HEK293T (cell line): ENCODE data around the gene LTBP1.
A peak's percentile ranks its signal among the peaks of the same experiment; 100 is the strongest.

Source experiments
- BHLHE40 ChIP-seq: fragments of 450-650 bp; IDR thresholded peaks from 2 replicates; pipeline ENCODE4 v1.6.1; 2016; ENCODE audit warnings: mild to moderate bottlenecking, moderate library complexity, borderline replicate concordance
- CTBP1 ChIP-seq: fragments of 450-650 bp; IDR thresholded peaks from 2 replicates; pipeline ENCODE4 v1.6.1; 2016; ENCODE audit warnings: borderline replicate concordance
- ELF4 ChIP-seq: fragments of 450-650 bp; IDR thresholded peaks from 2 replicates; pipeline ENCODE4 v1.6.1; 2017; ENCODE audit warnings: antibody characterized with exemption
- FOXA1 ChIP-seq: fragments of 450-650 bp; IDR thresholded peaks from 2 replicates; pipeline ENCODE4 v1.6.1; 2016; ENCODE audit warnings: mild to moderate bottlenecking
- FOXK2 ChIP-seq: fragments of 450-650 bp; IDR thresholded peaks from 2 replicates; pipeline ENCODE4 v1.6.1; 2016; ENCODE audit warnings: mild to moderate bottlenecking
- FOXM1 ChIP-seq: fragments of 450-650 bp; IDR thresholded peaks from 2 replicates; pipeline ENCODE4 v1.6.1; 2017; ENCODE audit warnings: mild to moderate bottlenecking, borderline replicate concordance
- HDGF ChIP-seq: fragments of 450-650 bp; IDR thresholded peaks from 2 replicates; pipeline ENCODE4 v1.6.1; 2017; ENCODE audit warnings: antibody characterized with exemption, borderline replicate concordance
- L3MBTL2 ChIP-seq: fragments of 450-650 bp; conservative IDR thresholded peaks from 2 replicates; pipeline ENCODE4 v1.6.1; 2016; ENCODE audit warnings: mild to moderate bottlenecking
- LEF1 ChIP-seq: fragments of 450-650 bp; IDR thresholded peaks from 2 replicates; pipeline ENCODE4 v1.6.1; 2017; ENCODE audit warnings: mild to moderate bottlenecking, borderline replicate concordance
- NFRKB ChIP-seq: fragments of 450-650 bp; IDR thresholded peaks from 2 replicates; pipeline ENCODE4 v1.6.1; 2016; ENCODE audit warnings: mild to moderate bottlenecking, moderate library complexity
- PKNOX1 ChIP-seq: fragments of 450-650 bp; IDR thresholded peaks from 2 replicates; pipeline ENCODE4 v1.6.1; 2016
- SP1 ChIP-seq: fragments of 450-650 bp; IDR thresholded peaks from 2 replicates; pipeline ENCODE4 v1.6.1; 2017
- SUZ12 ChIP-seq: fragments of 450-650 bp; IDR thresholded peaks from 2 replicates; pipeline ENCODE4 v1.6.1; 2016; ENCODE audit warnings: mild to moderate bottlenecking

GRCh38 chr2:33058716-33059470 lies 112.1 kb downstream of the LTBP1 start:
- TF ChIP-seq SUZ12 (no peak), SP1 (no peak), FOXA1 (no peak), FOXK2 (no peak), FOXM1 (no peak), PKNOX1 (peak; percentile 84), LEF1 (no peak), BHLHE40 (no peak), CTBP1 (peak; percentile 44; the same call in 1 of the 2 replicates), L3MBTL2 (no peak), NFRKB (no peak), HDGF (no peak), ELF4 (no peak)
